Gastrocnemius medialis (tissue), 4 donors: ENCODE results near the gene CCDC40. TPM values are rescaled to one million over a fixed set of nuclear protein-coding genes. Genes with fewer than 3 reads are reported as not detected.

ENCODE experiments used
- ATAC-seq, 2 donors: fragments of 150-250 bp; one replicate each; pipeline ENCODE4 v1.9.1; 2016
- DNase-seq, 2 donors: peaks; one replicate each; pipeline ENCODE4 v3.0.0-alpha.2; 2019
- H3K27ac ChIP-seq, 4 donors: fragments of 200-600 bp; sonication (generic); 1 replicate in 1 of 4; 2 replicates in 3 of 4; pipeline ENCODE4 v1.5.1; 2016 to 2018; ENCODE audit warnings: mild to moderate bottlenecking in 2 of 4, moderate library complexity in 1 of 4
- H3K27me3 ChIP-seq, 3 donors: fragments of 200-600 bp; sonication (generic) in 2 of 3; 1 replicate in 1 of 3; 2 replicates in 2 of 3; pipeline versions ENCODE4 v1.5.1 to v1.6.0; 2016 to 2019; ENCODE audit warnings: mild to moderate bottlenecking in 1 of 3, moderate library complexity in 1 of 3
- H3K36me3 ChIP-seq, 2 donors: fragments of 200-600 bp; sonication (generic) in 1 of 2; one replicate each; pipeline ENCODE4 v1.5.1; 2017 to 2018
- H3K4me1 ChIP-seq, 2 donors: fragments of 200-600 bp; sonication (generic) in 1 of 2; one replicate each; pipeline ENCODE4 v1.5.1; 2016 to 2017; ENCODE audit warnings: mild to moderate bottlenecking in 2 of 2
- H3K4me3 ChIP-seq, 4 donors: fragments of 200-600 bp; sonication (generic) in 3 of 4; 1 replicate in 1 of 4; 2 replicates in 3 of 4; pipeline ENCODE4 v1.5.1; 2016 to 2019; ENCODE audit warnings: mild to moderate bottlenecking in 2 of 4
- H3K9me3 ChIP-seq, 3 donors: fragments of 200-600 bp; sonication (generic) in 2 of 3; 1 replicate in 1 of 3; 2 replicates in 2 of 3; pipeline ENCODE4 v1.5.1; 2016 to 2019
- CTCF ChIP-seq, 5 experiments: fragments of 450-650 bp in 3 of 5; fragments of 200-600 bp in 2 of 5; sonication (generic) in 2 of 5; IDR thresholded peaks in 4 of 5; conservative IDR thresholded peaks in 1 of 5; 1 replicate in 4 of 5; 2 replicates in 1 of 5; pipeline ENCODE4 v1.5.1; 2016 to 2019; ENCODE audit warnings: antibody characterized with exemption in 5 of 5, mild to moderate bottlenecking in 3 of 5, moderate library complexity in 3 of 5
- POLR2A ChIP-seq, 2 donors: fragments of 450-650 bp; IDR thresholded peaks; one replicate each; pipeline ENCODE4 v1.6.1; 2017; ENCODE audit warnings: antibody characterized with exemption in 2 of 2, mild to moderate bottlenecking in 2 of 2, moderate library complexity in 2 of 2
- in situ Hi-C, 4 donors: fragments of 200-750 bp; cut with MboI; loops; one replicate each; pipeline versions ENCODE4 v1.15.0 to v1.8.0; 2017; ENCODE audit warnings: low sequenced_read_pairs in 4 of 4
- intact Hi-C: fragments of 100-400 bp; cut with DNase I; formaldehyde crosslinking; loops from one replicate; pipeline ENCODE4 v1.15.1; 2023; ENCODE audit warnings: low total_unique reads
- total RNA-seq, 4 donors: library from RNA; depleted of rRNA; stranded (reverse); fragments of >200 nt; gene quantifications; one replicate each; pipeline versions ENCODE4 v1.1.0 to v1.2.3, GENCODE V29; 2016

Gene CCDC40
- total RNA-seq, 4 donors from 2014 or later = 0.18 to 2.1 (median 1.1) TPM

GRCh38 chr17:80070375-80071115 is 34.1 kb downstream of the CCDC40 start:
- H3K27ac ChIP-seq = peak overlapping the region; percentile 68 to 83 (median 77)
- H3K4me3 ChIP-seq = peak overlapping the region; percentile 26 to 56 (median 42)
- H3K36me3 ChIP-seq = no peaks in the 10 kb centered on the region
- in situ Hi-C loops (no loop called here), intact Hi-C loops (no loop called here)
- no peak for TF ChIP-seq CTCF (IDR thresholded peaks at IDR 0.05 in 4 of 5, conservative IDR thresholded peaks at IDR 0.05 in 1 of 5)
- H3K9me3 ChIP-seq = no peaks in the 10 kb centered on the region
- no peaks in the 10 kb centered on the region for H3K27me3 ChIP-seq
- no peak for DNase-seq
- peaks cover 6 to 19% of the 10 kb centered on the region in 2 donors for H3K4me1 ChIP-seq
- ATAC-seq = peak; percentile 22 to 29

- H3K27me3 ChIP-seq = no peaks in the 10 kb centered on the region
- H3K4me1 ChIP-seq = peaks cover 6 to 19% of the 10 kb centered on the region in 2 donors
- in situ Hi-C loops (no loop called here), intact Hi-C loops (no loop called here)
- TF ChIP-seq POLR2A (IDR thresholded peaks at IDR 0.05) = no peak
- TF ChIP-seq CTCF (IDR thresholded peaks at IDR 0.05 in 4 of 5, conservative IDR thresholded peaks at IDR 0.05 in 1 of 5) = no peak
- peak overlapping the region; percentile 26 to 56 (median 42) for H3K4me3 ChIP-seq
- H3K9me3 ChIP-seq = no peaks in the 10 kb centered on the region
- DNase-seq = peak in 1 of 2 donors; percentile 41
- no peaks in the 10 kb centered on the region for H3K36me3 ChIP-seq
- ATAC-seq = peak; percentile 57 to 72
- H3K27ac ChIP-seq = peak overlapping the region; percentile 68 to 83 (median 77)
These were observed 34.8 kb downstream of the CCDC40 start for GRCh38 chr17:80071116-80071841.

- H3K36me3 ChIP-seq = no peaks in the 10 kb centered on the region
- no peak for ATAC-seq
- peak overlapping the region in 1 of 4 donors; percentile 83 for H3K27ac ChIP-seq
- no peak for DNase-seq
- TF ChIP-seq POLR2A (IDR thresholded peaks at IDR 0.05) (no peak), CTCF (IDR thresholded peaks at IDR 0.05 in 4 of 5, conservative IDR thresholded peaks at IDR 0.05 in 1 of 5) (no peak)
- H3K4me1 ChIP-seq = peaks cover 6 to 19% of the 10 kb centered on the region in 2 donors
- H3K4me3 ChIP-seq = no peak overlapping the region
- intact Hi-C loops = no loop called here
- in situ Hi-C loops = no loop called here
- no peaks in the 10 kb centered on the region for H3K27me3 ChIP-seq
- H3K9me3 ChIP-seq = no peaks in the 10 kb centered on the region
These were observed 36.0 kb downstream of the CCDC40 start for GRCh38 chr17:80072410-80072809.

- Histone ChIP-seq H3K27ac (no peak overlapping the region), H3K9me3 (no peaks in the 10 kb centered on the region), H3K4me3 (no peak overlapping the region), H3K36me3 (no peaks in the 10 kb centered on the region), H3K4me1 (peaks cover 0 to 6% of the 10 kb centered on the region in 2 donors), H3K27me3 (no peaks in the 10 kb centered on the region)
- DNase-seq = no peak
- intact Hi-C loops = no loop called here
- in situ Hi-C loops = no loop called here
- no peak for ATAC-seq
- TF ChIP-seq CTCF (IDR thresholded peaks at IDR 0.05 in 4 of 5, conservative IDR thresholded peaks at IDR 0.05 in 1 of 5) = no peak
- TF ChIP-seq POLR2A (IDR thresholded peaks at IDR 0.05) = no peak
These were observed 43.6 kb downstream of the CCDC40 start for GRCh38 chr17:80080081-80080480.
